ENCODE results near the gene AGAP1. TPM values are rescaled to one million over a fixed set of nuclear protein-coding genes. Genes with fewer than 3 reads are reported as not detected.

AGAP1 gene
- total RNA-seq, 2 donors from 2014 or later, result 16.1 to 40.1 TPM

DNA sequence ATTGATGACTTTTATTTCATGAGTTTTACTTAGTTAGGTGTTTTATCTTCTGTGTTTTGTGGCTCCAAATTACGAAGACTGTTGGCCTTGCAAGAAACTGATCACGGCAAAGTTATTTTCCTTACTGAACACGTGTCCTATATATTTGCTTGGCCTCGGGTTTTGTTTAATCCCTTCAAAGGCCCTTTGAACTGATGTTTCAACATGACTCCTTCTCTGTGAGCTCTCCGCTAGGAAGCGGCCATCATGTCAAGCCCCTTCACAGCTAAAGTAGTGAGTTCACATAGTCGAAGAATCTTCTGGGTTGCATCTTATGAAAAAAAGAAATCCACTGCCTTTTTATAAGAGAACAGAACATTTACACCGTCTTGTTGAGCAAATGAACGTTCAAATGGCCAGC, 515.0 kb downstream of the AGAP1 start:
- Histone ChIP-seq H3K4me1 (replicated peaks) (no peaks in the 10 kb centered on the region), H3K27ac (no peak overlapping the region), H3K27me3 (replicated peaks; ENCODE audit: insufficient read depth) (no peaks in the 10 kb centered on the region), H3K4me3 (no peak overlapping the region), H3K36me3 (no peaks in the 10 kb centered on the region), H3K9me3 (no peaks in the 10 kb centered on the region)
- DNase-seq (ENCODE audit: low spot score), result no peak
- 91% methylated on average over 9 of the region's 9 CpGs for WGBS
- intact Hi-C loops (cut with DNase I), result no loop called here
- TF ChIP-seq POLR2AphosphoS5 (IDR thresholded peaks at IDR 0.05) (no peak), POLR2A (IDR thresholded peaks at IDR 0.05) (no peak)
- TF ChIP-seq, protein P1, sequence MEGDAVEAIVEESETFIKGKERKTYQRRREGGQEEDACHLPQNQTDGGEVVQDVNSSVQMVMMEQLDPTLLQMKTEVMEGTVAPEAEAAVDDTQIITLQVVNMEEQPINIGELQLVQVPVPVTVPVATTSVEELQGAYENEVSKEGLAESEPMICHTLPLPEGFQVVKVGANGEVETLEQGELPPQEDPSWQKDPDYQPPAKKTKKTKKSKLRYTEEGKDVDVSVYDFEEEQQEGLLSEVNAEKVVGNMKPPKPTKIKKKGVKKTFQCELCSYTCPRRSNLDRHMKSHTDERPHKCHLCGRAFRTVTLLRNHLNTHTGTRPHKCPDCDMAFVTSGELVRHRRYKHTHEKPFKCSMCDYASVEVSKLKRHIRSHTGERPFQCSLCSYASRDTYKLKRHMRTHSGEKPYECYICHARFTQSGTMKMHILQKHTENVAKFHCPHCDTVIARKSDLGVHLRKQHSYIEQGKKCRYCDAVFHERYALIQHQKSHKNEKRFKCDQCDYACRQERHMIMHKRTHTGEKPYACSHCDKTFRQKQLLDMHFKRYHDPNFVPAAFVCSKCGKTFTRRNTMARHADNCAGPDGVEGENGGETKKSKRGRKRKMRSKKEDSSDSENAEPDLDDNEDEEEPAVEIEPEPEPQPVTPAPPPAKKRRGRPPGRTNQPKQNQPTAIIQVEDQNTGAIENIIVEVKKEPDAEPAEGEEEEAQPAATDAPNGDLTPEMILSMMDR (IDR thresholded peaks at IDR 0.05), result no peak

DNA sequence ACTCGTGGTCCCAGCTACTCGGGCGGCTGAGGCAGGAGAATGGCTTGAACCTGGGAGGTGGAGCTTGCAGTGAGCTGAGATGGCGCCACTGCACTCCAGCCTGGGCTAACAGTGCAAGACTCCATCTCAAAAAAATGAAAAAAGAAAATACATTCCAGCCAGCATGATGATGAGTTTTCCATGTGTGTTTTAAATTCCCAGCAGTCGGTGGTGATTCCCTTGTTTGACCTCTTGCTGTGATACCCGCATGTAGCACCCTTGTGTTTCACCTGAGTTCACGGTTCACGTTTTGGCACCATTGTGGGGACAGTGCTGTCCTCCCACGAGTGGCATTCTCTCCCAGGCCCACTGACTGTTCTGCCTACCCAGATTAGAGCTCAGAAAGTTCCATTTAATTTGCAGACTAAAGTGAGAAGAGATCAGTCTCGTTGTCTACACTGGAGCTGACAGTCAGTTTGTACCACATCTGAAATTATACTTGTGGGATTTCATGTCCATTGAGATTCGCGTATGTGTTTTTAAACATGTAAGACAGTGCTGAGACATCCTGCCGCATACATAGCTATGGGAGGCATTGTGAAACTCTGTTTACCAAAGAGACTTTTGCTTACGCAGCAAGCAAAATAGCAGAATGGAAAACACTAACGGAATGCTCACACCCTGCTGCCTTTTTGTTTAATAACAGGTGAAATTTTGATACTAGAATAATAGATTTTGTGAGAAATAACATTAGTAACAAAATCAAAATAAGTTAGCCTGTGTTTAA, 517.3 kb downstream of the AGAP1 start:
- Histone ChIP-seq H3K9me3 (no peaks in the 10 kb centered on the region), H3K36me3 (no peaks in the 10 kb centered on the region), H3K27me3 (replicated peaks; ENCODE audit: insufficient read depth) (no peaks in the 10 kb centered on the region), H3K4me1 (replicated peaks) (no peaks in the 10 kb centered on the region), H3K27ac (no peak overlapping the region), H3K4me3 (no peak overlapping the region)
- 89% methylated on average over 15 of the region's 15 CpGs for WGBS
- no peak for DNase-seq (ENCODE audit: low spot score)
- intact Hi-C loops (cut with DNase I), result no loop called here
- TF ChIP-seq POLR2A (IDR thresholded peaks at IDR 0.05), result no peak
- no peak for TF ChIP-seq POLR2AphosphoS5 (IDR thresholded peaks at IDR 0.05)
- TF ChIP-seq, protein P1 (IDR thresholded peaks at IDR 0.05), result no peak

DNA sequence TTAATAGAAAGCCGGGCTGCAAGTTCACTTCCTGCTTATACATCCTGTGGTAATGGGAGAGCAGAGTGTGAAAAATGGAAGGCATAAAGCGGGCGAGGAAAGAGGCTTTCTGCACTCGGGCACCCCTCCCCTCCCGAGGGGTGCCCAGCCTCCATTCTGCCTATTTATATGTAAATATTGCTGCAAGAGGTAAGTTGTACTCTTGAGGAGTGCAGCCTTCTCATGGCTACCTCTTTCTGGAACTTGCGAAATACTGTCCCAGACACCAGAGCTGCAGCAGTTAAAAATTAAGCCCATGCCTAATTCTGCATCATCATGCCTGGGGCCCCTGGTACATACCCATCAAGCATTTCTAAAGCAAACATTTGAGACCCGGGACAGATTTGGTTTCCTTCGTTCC, 518.3 kb downstream of the AGAP1 start:
- intact Hi-C loops (cut with DNase I), result no loop called here
- 80% methylated on average over 8 of the region's 8 CpGs for WGBS
- H3K36me3 ChIP-seq, result no peaks in the 10 kb centered on the region
- H3K4me1 ChIP-seq (replicated peaks), result no peaks in the 10 kb centered on the region
- no peak overlapping the region for H3K4me3 ChIP-seq
- no peak overlapping the region for H3K27ac ChIP-seq
- TF ChIP-seq POLR2A (IDR thresholded peaks at IDR 0.05) (no peak), POLR2AphosphoS5 (IDR thresholded peaks at IDR 0.05) (no peak)
- TF ChIP-seq, protein P1 (IDR thresholded peaks at IDR 0.05), result no peak
- no peaks in the 10 kb centered on the region for H3K27me3 ChIP-seq (replicated peaks; ENCODE audit: insufficient read depth)
- DNase-seq (ENCODE audit: low spot score), result no peak
- H3K9me3 ChIP-seq, result no peaks in the 10 kb centered on the region

DNA sequence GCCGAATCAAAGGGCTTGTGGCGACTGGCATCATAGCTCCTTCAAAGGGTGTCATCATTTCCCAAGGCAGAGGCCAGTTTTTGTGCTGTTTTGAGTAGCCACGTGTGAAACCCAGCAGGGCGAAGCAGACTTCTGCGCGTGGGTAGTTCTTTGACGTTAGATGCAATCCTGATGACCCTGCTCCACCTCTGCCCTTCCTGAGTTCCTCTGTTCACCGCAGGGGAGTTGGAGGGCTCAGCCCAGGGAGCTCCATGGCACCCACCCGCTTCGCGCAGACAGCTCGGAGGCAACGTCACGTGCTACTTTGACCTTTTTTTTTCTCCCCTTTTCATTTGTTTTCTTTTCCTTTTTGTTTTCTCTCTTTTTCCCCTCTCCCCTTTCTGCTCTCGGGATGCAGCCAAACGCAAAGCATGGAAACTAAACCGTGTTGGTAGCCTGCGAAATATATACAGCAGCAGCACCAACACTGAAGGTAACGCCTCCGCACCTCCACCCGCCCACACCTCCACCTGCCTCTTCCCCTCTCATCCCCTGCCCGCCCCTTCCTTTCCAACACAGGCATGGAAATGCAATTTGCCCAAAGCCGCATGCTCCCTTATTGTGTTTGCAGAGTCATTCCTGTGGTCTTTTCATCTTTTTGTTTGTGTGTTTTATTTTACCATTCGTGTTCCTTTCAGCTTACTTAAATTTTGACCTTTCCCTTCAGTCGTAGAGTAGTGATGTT, 520.7 kb downstream of the AGAP1 start:
- TF ChIP-seq POLR2AphosphoS5 (IDR thresholded peaks at IDR 0.05) (no peak), POLR2A (IDR thresholded peaks at IDR 0.05) (no peak)
- TF ChIP-seq, protein P1 (IDR thresholded peaks at IDR 0.05), result no peak
- Histone ChIP-seq H3K4me1 (replicated peaks) (no peaks in the 10 kb centered on the region), H3K4me3 (no peak overlapping the region), H3K36me3 (no peaks in the 10 kb centered on the region), H3K9me3 (no peaks in the 10 kb centered on the region), H3K27me3 (replicated peaks; ENCODE audit: insufficient read depth) (no peaks in the 10 kb centered on the region), H3K27ac (no peak overlapping the region)
- WGBS, result 59% methylated on average over 25 of the region's 25 CpGs
- no peak for DNase-seq (ENCODE audit: low spot score)
- intact Hi-C loops (cut with DNase I), result no loop called here
